ENCODE data around the gene CT45A5.

DNA sequence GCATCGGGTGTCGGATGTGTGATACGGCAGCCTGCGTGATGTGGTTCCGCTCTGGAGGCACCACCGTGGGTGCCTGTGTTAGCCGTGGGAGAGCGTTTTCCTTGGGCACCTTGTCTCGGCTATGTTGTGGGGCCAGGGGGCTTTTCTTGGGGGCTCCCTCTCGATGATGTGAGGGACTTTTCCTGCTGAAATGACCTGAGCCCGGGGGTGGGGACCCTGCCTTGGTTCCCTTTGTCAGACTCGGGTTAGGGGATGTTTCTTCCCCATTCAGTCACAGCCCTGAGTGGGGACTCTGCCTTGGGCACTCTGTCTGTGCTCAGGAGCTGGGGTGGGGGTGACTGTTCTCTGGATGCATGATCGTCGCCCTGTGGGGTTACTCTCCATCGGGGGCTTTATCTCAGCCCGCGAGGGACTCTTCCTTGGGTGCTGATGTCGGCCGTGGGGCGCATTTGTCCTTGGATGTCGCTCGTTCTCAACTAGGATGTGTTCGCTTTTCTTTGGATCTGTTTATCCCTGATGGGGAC, 44.0 kb downstream of the CT45A5 start:
- TF ChIP-seq, protein P1, sequence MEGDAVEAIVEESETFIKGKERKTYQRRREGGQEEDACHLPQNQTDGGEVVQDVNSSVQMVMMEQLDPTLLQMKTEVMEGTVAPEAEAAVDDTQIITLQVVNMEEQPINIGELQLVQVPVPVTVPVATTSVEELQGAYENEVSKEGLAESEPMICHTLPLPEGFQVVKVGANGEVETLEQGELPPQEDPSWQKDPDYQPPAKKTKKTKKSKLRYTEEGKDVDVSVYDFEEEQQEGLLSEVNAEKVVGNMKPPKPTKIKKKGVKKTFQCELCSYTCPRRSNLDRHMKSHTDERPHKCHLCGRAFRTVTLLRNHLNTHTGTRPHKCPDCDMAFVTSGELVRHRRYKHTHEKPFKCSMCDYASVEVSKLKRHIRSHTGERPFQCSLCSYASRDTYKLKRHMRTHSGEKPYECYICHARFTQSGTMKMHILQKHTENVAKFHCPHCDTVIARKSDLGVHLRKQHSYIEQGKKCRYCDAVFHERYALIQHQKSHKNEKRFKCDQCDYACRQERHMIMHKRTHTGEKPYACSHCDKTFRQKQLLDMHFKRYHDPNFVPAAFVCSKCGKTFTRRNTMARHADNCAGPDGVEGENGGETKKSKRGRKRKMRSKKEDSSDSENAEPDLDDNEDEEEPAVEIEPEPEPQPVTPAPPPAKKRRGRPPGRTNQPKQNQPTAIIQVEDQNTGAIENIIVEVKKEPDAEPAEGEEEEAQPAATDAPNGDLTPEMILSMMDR (IDR thresholded peaks at IDR 0.05) = no peak
- no peak for TF ChIP-seq POLR2A (IDR thresholded peaks at IDR 0.05)
